Lower leg skin (tissue), 3 donors: ENCODE data around the gene HMGCL.

ENCODE experiments used
- CTCF ChIP-seq, 3 donors: fragments of 450-650 bp; IDR thresholded peaks; one replicate each; pipeline ENCODE4 v1.5.1; 2016; ENCODE audit warnings: antibody characterized with exemption in 3 of 3, mild to moderate bottlenecking in 3 of 3, moderate library complexity in 2 of 3
- POLR2A ChIP-seq, 2 donors: fragments of 450-650 bp; IDR thresholded peaks; one replicate each; pipeline ENCODE4 v1.6.1; 2016 to 2017; ENCODE audit warnings: antibody characterized with exemption in 2 of 2, mild to moderate bottlenecking in 1 of 2, moderate library complexity in 1 of 2

- TF ChIP-seq CTCF (IDR thresholded peaks at IDR 0.05) = peak in 1 of 3 donors; percentile 49
- no peak for TF ChIP-seq POLR2A (IDR thresholded peaks at IDR 0.05)
Observed at GRCh38 chr1:23772049-23772853, 53.0 kb downstream of the HMGCL start.
